Activated naive CD4-positive, alpha-beta T cell treated with anti-CD3 and anti-CD28 coated beads, Interleukin-2, amount 10 ng/mL, durations not matched to agents 7 days and 5 days (primary cell): Measurements from ENCODE around the gene PARP3.
"Not testable (repeated sequence)": the region's sequence is repeated elsewhere in the genome, so short reads cannot be mapped to it uniquely, and the experiment has no call there.

Source experiments
- CTCF ChIA-PET: fragments of 350-600 bp; sonication (Branson Sonifier 250); formaldehyde crosslinking; loops from one replicate; lab custom pipeline; 2021; ENCODE audit warnings: antibody characterized with exemption; lab: Charles Lee
- DNase-seq: peaks from one replicate; pipeline ENCODE4 v3.0.0-alpha.2; 2020
- H3K27ac Mint-ChIP-seq: one replicate; pipeline ENCODE4 v1.8.0; 2021; ENCODE audit warnings: mild to moderate bottlenecking, moderate library complexity, mixed read lengths
- H3K27me3 Mint-ChIP-seq: one replicate; pipeline ENCODE4 v1.8.0; 2021; ENCODE audit warnings: mild to moderate bottlenecking, mixed read lengths
- H3K36me3 Mint-ChIP-seq: one replicate; pipeline ENCODE4 v1.8.0; 2021; ENCODE audit warnings: mixed read lengths
- H3K4me1 Mint-ChIP-seq: one replicate; pipeline ENCODE4 v1.8.0; 2021; ENCODE audit warnings: mixed read lengths
- H3K4me3 Mint-ChIP-seq: one replicate; pipeline ENCODE4 v1.8.0; 2021; ENCODE audit warnings: mild to moderate bottlenecking, moderate library complexity, mixed read lengths
- H3K9me3 Mint-ChIP-seq: one replicate; pipeline ENCODE4 v1.8.0; 2021; ENCODE audit warnings: mixed read lengths

Gene PARP3

DNA sequence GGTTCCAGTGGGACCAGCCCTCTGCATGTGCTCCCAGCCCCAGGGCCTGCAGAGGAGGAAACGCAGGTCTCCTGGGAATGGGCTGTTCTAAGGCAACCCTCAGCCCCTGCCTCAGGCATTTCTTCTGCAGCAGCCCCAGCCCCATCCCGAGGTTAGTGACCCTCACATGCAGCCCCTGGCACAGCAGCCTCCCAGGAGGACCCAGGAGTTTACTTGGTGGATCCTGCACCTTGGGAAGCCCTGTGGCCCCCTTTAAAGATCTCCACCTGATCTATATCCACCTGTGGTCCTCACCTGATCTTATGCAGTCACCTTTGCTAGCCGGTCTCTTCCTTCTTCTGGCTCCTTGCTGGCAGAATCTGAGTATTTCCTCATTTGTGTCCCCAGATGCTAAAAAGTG lies 13.2 kb upstream of the PARP3 start:
- H3K27ac Mint-ChIP-seq, DNase-seq, H3K4me3 Mint-ChIP-seq, H3K9me3 Mint-ChIP-seq, H3K27me3 Mint-ChIP-seq, H3K36me3 Mint-ChIP-seq, H3K4me1 Mint-ChIP-seq, CTCF ChIA-PET: not testable (repeated sequence)

DNA sequence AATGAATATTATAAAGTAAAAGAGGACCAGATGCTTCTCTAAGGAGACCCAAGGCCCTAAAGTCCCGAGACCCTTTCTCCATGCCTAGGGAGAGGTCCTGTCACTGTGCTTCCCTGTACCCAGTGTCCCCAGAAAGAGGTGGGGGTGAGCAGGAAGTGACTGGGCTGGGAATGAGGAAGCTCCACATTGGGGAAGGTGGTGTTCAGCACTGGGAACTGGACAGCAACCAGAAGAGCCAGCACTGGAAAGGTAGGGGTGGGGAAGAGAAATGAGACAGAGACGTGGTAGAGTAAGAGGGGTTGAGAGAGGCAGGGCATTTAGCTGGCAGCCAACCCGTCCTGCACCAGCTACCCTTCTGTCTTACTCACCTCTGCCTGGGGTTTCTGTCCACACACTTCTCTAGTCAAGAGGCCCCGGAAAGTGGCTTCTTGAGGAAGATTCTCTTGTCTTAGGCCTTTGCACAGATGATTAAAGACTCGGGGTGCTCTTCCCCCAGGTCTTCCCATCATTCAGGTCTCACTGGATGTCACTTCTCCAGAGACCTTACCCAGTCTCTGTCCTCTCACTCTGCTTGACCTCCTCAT lies 12.7 kb upstream of the PARP3 start:
- no peaks in the 10 kb centered on the region for H3K9me3 Mint-ChIP-seq
- peaks cover 10% of the 10 kb centered on the region for H3K36me3 Mint-ChIP-seq
- H3K27ac Mint-ChIP-seq, result no peak overlapping the region
- no peak for DNase-seq
- H3K4me3 Mint-ChIP-seq, result no peak overlapping the region
- no peaks in the 10 kb centered on the region for H3K4me1 Mint-ChIP-seq
- CTCF ChIA-PET, result no interaction called here
- H3K27me3 Mint-ChIP-seq, result no peaks in the 10 kb centered on the region

DNA sequence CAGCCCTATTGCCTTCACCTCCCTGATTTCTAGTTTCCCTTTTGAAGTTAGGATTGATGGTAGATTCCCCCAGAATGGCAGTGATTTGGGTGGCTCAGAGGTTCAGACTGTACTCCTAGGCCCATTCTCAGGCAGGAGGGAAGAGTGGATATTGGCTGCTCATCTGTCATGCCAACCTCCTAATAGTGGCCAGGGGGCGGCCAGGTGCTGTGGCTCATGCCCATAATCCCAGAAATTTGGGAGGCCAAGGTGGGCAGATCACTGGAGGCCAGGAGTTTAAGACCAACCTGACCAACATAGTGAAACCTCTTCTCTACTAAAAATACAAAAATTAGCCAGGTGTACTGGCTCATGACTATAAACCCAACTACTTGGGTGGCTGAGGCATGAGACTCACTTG lies 11.7 kb upstream of the PARP3 start:
- Mint-ChIP-seq H3K36me3 (peaks cover 14% of the 10 kb centered on the region), H3K9me3 (no peaks in the 10 kb centered on the region), H3K4me1 (no peaks in the 10 kb centered on the region), H3K27ac (no peak overlapping the region), H3K4me3 (no peak overlapping the region), H3K27me3 (no peaks in the 10 kb centered on the region)
- CTCF ChIA-PET, result no interaction called here
- DNase-seq, result no peak

DNA sequence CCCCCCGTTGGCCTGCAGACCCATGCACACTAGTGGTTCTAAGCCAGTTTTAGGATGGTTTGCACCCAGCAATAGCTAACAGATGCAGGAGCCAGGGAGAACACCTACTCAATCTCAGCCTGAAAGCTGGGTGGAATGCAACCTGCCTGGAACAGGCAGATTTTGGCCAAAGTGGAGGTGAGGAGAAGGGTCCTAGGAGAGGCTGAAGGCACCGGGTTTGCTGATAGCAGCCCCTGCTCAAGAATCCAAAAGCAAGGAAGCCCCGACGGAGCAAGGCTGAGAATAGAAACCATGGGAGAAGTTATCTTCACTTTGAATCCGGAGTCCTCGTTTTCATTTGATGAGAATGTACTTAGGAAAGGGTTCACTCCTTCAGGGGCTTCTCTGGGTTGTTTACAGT lies 10.4 kb upstream of the PARP3 start:
- H3K36me3 Mint-ChIP-seq, result peaks cover 19% of the 10 kb centered on the region
- no peaks in the 10 kb centered on the region for H3K27me3 Mint-ChIP-seq
- no peak for DNase-seq
- H3K9me3 Mint-ChIP-seq, result no peaks in the 10 kb centered on the region
- H3K4me1 Mint-ChIP-seq, result no peaks in the 10 kb centered on the region
- H3K4me3 Mint-ChIP-seq, result no peak overlapping the region
- no peak overlapping the region for H3K27ac Mint-ChIP-seq
- CTCF ChIA-PET, result interaction anchor here (3.2 kb wide), 1 partner anchor 10 kb away, joined by 10 read pairs; the partner anchor contains the start of genes PARP3 and RRP9

DNA sequence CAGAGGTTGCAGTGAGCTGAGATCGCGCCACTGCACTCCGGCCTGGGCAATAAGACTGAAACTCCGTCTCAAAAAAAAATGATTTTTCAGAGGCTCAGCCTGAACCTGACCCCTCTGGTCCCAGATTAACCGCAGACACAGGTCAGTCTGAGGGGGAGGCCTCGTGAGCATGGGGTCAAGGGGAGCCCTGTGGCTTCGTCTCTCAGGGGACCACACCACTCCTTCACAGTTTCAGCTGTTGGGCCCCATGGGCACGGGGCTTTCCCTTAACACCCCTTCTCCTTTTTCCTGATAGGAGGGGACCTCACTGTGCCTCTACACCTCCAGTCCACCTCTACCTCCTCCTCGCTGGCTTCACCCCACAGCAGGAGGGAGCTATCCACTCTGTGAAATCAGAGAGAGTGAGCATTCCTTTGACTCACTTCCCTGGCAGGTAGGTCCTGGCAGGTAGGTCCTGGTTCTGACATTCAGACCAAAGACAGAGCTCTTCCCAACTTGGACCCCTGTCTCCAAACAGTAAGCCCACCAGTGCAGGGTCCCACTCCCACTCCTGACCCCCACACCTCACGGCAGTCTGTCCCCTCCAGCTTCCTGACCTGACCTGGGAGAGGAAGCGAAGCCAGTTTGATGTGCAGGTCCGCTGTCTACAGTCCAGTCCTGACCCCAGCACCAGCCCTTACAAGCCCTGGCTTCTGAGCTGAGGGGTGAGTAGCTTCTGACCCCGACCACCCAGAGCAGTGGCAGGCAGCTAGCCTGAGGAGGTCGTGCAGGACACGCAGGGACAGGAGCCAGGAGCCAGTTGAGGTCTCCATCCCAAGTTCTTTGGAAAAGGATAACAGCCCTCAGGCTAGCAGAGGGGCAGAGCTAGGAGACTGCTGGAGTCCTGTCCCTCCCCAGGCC lies 9.4 kb upstream of the PARP3 start:
- no peaks in the 10 kb centered on the region for H3K9me3 Mint-ChIP-seq
- H3K27ac Mint-ChIP-seq, result no peak overlapping the region

DNA sequence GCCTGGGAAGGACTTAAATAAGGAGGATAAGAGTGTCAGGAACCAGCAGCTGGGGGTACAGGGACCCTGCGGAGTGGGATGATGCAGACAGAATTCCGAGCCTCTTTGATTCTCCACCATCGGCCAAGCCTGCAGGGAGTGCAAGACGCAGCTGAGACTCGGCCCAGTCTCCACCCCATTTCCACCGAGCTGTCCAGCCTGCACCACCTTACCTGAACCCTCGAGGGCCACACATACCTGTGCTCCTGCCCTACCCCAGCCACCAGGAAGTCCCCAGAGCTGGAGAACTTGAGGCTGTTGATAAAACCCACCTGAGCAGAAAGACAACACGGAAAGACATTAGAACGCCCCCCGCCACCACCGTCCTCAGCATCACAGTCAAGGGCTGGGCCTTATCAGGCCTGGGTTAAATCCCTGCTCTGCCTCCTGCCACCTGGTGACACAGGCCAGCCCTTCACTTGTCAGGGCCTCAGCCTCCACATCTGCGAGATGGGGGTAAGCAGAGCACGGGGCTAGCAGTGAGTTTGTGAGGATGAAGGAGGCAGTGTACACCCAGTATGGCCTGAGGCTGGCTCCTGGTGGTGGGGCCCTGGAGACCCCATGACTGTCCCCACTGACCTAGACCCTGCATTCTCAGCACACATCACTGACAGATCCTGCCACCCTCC lies 8.6 kb upstream of the PARP3 start:
- CTCF ChIA-PET, result interaction anchor here (3.2 kb wide), 1 partner anchor 9 kb away, joined by 10 read pairs; the partner anchor contains the start of genes PARP3 and RRP9
- H3K27me3 Mint-ChIP-seq, result no peaks in the 10 kb centered on the region
- DNase-seq, result no peak
- no peak overlapping the region for H3K4me3 Mint-ChIP-seq
- H3K4me1 Mint-ChIP-seq, result peaks cover 3% of the 10 kb centered on the region
- H3K36me3 Mint-ChIP-seq, result peaks cover 32% of the 10 kb centered on the region
- H3K9me3 Mint-ChIP-seq, result no peaks in the 10 kb centered on the region
- no peak overlapping the region for H3K27ac Mint-ChIP-seq

More for the DNA sequence above, 9.4 kb upstream of the PARP3 start:
- DNase-seq, result no peak
- no peak overlapping the region for H3K4me3 Mint-ChIP-seq
- peaks cover 26% of the 10 kb centered on the region for H3K36me3 Mint-ChIP-seq
- H3K4me1 Mint-ChIP-seq, result no peaks in the 10 kb centered on the region
- no peaks in the 10 kb centered on the region for H3K27me3 Mint-ChIP-seq
- CTCF ChIA-PET, result interaction anchor here (3.2 kb wide), 1 partner anchor 9 kb away, joined by 10 read pairs; the partner anchor contains the start of genes PARP3 and RRP9

DNA sequence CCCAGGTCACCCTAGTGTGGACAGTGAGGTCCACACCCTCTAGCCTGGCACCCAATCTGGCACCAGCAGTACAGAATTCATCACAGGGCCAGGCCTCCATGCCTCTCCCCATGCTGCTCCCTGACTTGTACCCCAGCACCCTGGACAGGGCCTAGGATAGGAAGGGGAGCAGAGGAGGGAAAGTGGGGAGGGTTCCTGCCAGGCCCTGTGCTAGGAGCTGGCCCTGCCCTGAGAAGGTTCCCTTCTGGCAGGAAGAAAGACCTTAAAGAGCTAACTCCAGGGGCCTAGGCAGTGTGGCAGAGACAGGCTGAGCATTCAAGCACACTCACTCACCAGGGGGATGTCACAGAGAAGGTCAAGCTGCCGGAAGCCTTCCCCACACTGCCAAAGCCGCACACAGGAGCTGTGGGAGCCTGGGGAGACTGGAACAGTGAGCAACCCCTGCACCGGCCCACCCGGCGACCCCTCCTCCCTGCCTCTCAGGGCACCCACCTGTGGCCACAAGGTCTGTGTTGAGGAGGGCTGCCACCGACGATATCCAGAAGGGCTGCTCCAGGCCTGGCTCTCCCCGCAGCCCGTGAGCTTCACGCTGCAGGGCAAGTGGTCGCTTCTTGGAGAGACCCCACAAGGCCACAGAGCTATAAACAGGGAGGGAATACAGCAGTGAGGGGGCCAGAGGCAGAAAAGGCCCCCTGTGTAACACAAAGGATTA lies 7.9 kb upstream of the PARP3 start:
- Mint-ChIP-seq H3K9me3 (no peaks in the 10 kb centered on the region), H3K27ac (no peak overlapping the region), H3K36me3 (peaks cover 36% of the 10 kb centered on the region), H3K4me3 (no peak overlapping the region), H3K4me1 (peaks cover 6% of the 10 kb centered on the region), H3K27me3 (no peaks in the 10 kb centered on the region)
- CTCF ChIA-PET, result interaction anchor here (1.3 to 3.2 kb wide), 2 partner anchors 8 to 189 kb away, joined by 3 to 10 read pairs; partner anchors contain the start of genes PARP3 and RRP9
- DNase-seq, result no peak

DNA sequence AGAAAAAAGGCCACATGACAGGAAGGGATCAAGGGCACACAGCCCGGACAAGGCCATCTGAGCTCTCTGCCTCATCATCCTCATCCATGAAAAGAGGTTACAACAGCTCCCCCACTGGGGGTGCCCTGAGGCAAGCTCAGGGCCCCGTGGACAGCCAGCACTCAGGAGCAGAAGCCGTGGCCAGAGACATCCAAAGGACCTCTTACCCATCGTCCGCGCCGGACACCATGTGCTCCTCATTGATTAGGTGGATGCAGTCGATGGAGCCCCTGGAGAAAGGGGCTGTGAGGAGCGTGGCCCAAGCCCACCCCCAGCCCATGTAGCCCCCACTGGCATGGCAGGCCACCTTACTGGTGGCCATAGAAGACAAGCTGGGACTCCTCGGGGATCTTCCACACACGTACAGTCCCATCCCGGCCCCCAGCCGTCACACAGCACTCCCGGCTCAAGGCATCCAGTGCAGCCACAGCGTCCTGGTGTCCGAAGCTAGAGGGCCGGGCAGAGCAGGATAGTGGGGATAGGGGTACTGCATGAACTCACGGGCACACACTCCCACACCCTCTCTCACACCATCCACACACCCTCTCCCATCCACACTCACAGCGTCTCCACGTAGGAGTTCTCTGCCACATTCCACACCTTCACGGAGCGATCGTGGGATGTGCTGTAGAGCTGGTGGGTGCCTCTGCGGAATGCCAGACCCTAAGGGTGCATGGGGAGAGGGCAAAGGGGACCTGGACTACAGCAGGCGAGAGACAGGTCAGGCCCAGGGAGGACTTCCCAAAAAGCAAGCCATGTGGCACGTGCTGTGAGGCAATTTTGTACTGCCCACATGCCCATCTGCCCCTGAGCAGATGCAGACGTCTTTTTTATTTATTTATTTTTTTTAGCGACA lies 6.9 kb upstream of the PARP3 start:
- Mint-ChIP-seq H3K36me3 (peaks cover 36% of the 10 kb centered on the region), H3K4me3 (no peak overlapping the region), H3K4me1 (peaks cover 15% of the 10 kb centered on the region), H3K9me3 (no peaks in the 10 kb centered on the region), H3K27ac (no peak overlapping the region), H3K27me3 (no peaks in the 10 kb centered on the region)
- no peak for DNase-seq
- CTCF ChIA-PET, result interaction anchor here (1.3 kb wide), 1 partner anchor 188 kb away, joined by 3 read pairs; no protein-coding TSS in a partner anchor

DNA sequence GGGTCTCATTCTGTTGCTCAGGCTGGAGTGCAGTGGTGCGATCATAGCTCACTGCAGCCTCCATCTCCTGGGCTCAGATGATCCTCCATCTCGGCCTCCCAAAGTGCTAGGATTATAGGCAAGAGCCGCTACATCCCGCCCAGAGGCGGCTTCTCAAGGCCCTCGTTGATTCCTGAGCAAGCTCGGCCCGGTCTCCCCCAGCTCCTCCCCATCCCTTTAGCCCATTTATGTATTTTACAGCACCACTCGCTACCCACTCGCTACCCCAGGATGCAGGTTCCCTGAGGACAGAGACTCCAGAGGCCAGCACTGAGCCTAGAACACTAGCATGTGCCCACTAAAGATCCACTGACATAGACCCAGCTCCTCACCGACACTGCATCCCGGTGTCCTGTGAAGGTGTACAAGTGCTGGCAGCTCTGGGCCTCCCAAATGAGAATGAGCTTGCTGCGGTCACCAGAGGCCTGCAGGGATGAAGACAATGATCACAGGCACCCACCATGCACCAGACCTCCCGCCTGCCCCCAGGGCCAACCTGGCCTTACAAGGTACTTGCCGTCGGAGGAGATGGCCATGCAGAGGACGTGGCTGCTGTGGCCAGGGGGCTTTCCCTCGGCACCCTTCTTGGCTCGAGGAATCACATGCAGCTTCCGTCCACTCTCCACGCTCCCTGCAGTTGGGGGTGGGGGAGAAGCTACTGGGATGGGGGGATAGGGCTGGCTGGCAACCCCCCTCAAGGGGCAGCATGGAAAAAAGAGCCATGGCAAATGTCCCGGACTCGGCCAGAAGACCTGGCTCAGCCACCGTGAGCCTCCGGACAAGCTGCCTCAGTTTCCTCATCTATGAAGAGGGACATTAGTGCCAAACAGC lies 6.0 kb upstream of the PARP3 start:
- CTCF ChIA-PET, result interaction anchor here (1.3 kb wide), 1 partner anchor 187 kb away, joined by 3 read pairs; no protein-coding TSS in a partner anchor
- peaks cover 23% of the 10 kb centered on the region for H3K4me1 Mint-ChIP-seq
- H3K4me3 Mint-ChIP-seq, result no peak overlapping the region
- DNase-seq, result no peak
- H3K27ac Mint-ChIP-seq, result peak overlapping the region; percentile 11
- H3K27me3 Mint-ChIP-seq, result no peaks in the 10 kb centered on the region
- H3K36me3 Mint-ChIP-seq, result peaks cover 36% of the 10 kb centered on the region
- H3K9me3 Mint-ChIP-seq, result no peaks in the 10 kb centered on the region

DNA sequence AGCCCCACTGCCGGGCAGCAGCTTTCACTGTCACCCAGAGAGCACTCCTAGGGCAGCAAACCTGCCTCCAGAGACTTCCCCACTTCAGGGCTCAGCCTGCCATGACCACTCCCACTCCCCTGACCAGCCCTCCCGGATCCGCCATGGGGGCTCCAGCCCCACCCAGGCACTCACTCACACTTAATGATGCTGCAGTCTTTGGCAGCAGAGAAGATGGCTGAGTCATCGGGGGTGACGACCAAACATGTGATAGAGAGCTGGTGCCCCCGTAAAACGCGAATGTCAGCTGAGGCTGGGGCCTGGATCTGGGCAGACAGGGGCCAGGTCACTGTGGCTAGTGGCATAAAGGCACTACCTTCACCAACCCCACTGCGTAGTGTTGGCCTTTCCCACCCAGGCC lies 5.1 kb upstream of the PARP3 start:
- peaks cover 28% of the 10 kb centered on the region for H3K4me1 Mint-ChIP-seq
- no peak overlapping the region for H3K4me3 Mint-ChIP-seq
- CTCF ChIA-PET, result interaction anchor here (1.3 kb wide), 1 partner anchor 212 kb away, joined by 3 read pairs; no protein-coding TSS in a partner anchor
- no peak overlapping the region for H3K27ac Mint-ChIP-seq
- no peaks in the 10 kb centered on the region for H3K27me3 Mint-ChIP-seq
- DNase-seq, result no peak
- no peaks in the 10 kb centered on the region for H3K9me3 Mint-ChIP-seq
- H3K36me3 Mint-ChIP-seq, result peaks cover 35% of the 10 kb centered on the region

DNA sequence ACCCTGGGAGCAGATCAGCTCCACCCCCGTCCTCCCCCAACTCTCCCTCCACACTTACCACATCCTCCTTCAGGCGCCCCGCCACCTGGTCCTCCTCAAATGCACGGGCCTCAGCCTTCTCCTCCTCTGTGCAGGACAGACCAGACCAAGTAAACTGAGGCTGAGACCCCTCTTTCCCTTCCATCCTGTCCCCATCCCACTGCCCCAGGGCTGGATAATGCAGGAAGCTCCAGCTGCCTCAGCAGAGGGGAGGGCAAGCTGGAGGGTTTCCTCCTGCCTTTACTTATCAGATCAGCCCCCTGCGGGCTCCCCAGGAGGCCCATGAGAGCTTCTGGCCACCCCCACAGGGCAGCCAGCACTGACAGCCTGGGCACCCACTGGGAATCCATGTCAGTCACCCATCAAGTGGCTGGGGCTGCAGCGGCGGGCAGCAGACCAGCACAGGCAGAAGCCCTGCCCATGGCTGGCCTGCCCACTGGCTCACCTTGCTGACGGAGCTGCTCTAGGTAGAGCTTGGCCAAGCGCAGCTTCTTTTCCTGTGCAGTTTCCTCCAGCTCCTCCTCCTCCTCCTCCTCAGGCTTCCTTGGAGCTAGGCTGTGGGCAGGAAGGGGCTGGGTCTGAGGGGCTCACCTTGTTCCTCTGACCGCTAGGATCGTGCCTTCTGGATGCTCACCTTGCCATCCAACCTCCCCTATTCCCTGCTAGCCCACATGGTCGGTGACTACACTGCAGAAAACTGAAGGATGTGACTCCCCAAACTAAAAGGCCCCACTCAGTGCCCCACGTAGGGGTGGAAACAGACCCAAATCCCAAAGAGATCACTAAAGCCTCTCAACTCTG lies 4.3 kb upstream of the PARP3 start:
- no peak for DNase-seq
- no peaks in the 10 kb centered on the region for H3K9me3 Mint-ChIP-seq
- peaks cover 35% of the 10 kb centered on the region for H3K4me1 Mint-ChIP-seq
- H3K4me3 Mint-ChIP-seq, result no peak overlapping the region
- CTCF ChIA-PET, result interaction anchor here (1.3 kb wide), 1 partner anchor 211 kb away, joined by 3 read pairs; no protein-coding TSS in a partner anchor
- H3K36me3 Mint-ChIP-seq, result peaks cover 33% of the 10 kb centered on the region
- no peaks in the 10 kb centered on the region for H3K27me3 Mint-ChIP-seq
- H3K27ac Mint-ChIP-seq, result no peak overlapping the region
